ENCODE measurements around the gene OTOF.

- TF ChIP-seq CTCF (IDR thresholded peaks at IDR 0.05; ENCODE audit: extremely low read depth in 1 of 2, insufficient read depth in 1 of 2, low read depth in 1 of 2, low read length in 2 of 2): no peak
- TF ChIP-seq POLR2AphosphoS5 (IDR thresholded peaks at IDR 0.05; ENCODE audit: insufficient read depth, low read depth, low read length): no peak
- TF ChIP-seq EZH2 (IDR thresholded peaks at IDR 0.05; ENCODE audit: borderline replicate concordance, low read depth, low read length, severe bottlenecking): no peak
- TF ChIP-seq POLR2A (IDR thresholded peaks at IDR 0.05; ENCODE audit: low read depth, low read length): no peak
- TF ChIP-seq MAX (IDR thresholded peaks at IDR 0.05; ENCODE audit: insufficient read depth, insufficient read length): no peak
- no peak for TF ChIP-seq JUN (IDR thresholded peaks at IDR 0.05; ENCODE audit: borderline replicate concordance, insufficient read depth, insufficient read length, low read depth)
- no peak for TF ChIP-seq MYC (IDR thresholded peaks at IDR 0.05; ENCODE audit: low read depth, low read length)
- TF ChIP-seq FOS (IDR thresholded peaks at IDR 0.05; ENCODE audit: borderline replicate concordance, insufficient read depth, low read length): no peak
These were observed 26.1 kb upstream of the OTOF start for GRCh38 chr2:26504002-26504401.

All from endothelial cell of umbilical vein (primary cell).